Measurements from ENCODE around the gene DNM1.

DNA sequence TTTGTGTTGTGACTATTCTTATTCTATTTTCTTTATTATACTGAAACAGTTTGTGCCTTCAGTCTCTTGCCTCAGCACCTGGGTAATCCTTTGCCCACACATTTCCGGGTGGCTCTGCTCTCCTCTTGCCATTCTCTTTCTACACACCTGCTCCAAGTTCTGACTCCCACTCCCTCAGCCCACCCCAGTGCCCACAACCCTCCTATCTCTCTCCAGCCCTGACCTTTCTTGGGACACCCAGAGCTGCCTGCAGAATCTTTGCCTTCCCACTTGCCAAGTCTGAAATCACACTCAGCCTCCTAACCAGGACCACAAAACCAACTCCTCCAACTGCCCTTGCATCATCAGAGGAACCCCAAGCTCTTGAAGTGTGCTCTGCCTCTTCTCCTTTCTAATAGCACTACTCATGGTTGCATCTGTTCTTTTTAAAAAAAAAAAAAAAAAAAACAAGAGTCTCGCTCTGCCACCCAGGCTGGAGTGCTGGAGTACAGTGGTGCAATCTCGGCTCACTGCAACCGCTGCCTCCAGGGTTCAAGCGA lies 77.0 kb downstream of the DNM1 start:
- TF ChIP-seq EZH2 (IDR thresholded peaks at IDR 0.05) (no peak), POLR2AphosphoS5 (IDR thresholded peaks at IDR 0.05; ENCODE audit: borderline replicate concordance, low read depth, low read length) (no peak)
